ENCODE results near the gene JMJD8. TPM values are rescaled to one million over a fixed set of nuclear protein-coding genes. Genes with fewer than 3 reads are reported as not detected.

Gene JMJD8
- total and polyA plus RNA-seq, 9 of the 15 experiments (the other 6 are each of a cell fraction or from before 2014, with no cell fraction given) = 1.2 to 50.6 (median 29.3) TPM

- TF ChIP-seq RBM39 (optimal IDR thresholded peaks at IDR 0.05; ENCODE audit: low read depth, low read length) = no peak
- TF ChIP-seq HMGXB4 (CRISPR knock-in tag; IDR thresholded peaks at IDR 0.05) = peak; percentile 97
- TF ChIP-seq ATF4 (CRISPR knock-in tag; IDR thresholded peaks at IDR 0.05) = peak; percentile 47; the same call in 1 of the 2 replicates
- peak; percentile 81 for TF ChIP-seq ZNF407 (IDR thresholded peaks at IDR 0.05; ENCODE audit: low read depth)
- peak; percentile 40; the same call in 1 of the 2 replicates for TF ChIP-seq PKNOX1 (IDR thresholded peaks at IDR 0.05)
- TF ChIP-seq POLR2B (IDR thresholded peaks at IDR 0.05; ENCODE audit: low read depth, partially characterized antibody) = peak; percentile 51
- TF ChIP-seq ZBTB2 (IDR thresholded peaks at IDR 0.05) = peak; percentile 29; the same call in 1 of the 2 replicates
- peak; percentile 56 for TF ChIP-seq E2F8 (IDR thresholded peaks at IDR 0.05; ENCODE audit: low read depth, partially characterized antibody)
Measured at GRCh38 chr16:636206-637080, 47.7 kb downstream of the JMJD8 start, which contains the start of gene METTL26 (continued).

Data from K562 (cell line).